GM21529 (cell line): ENCODE data around the gene CTNNBL1.

Experiments
- ATAC-seq: cut with Tn5 transposase; IDR thresholded peaks from one replicate; pipeline ENCODE4 v1.9.1; 2021; ENCODE audit not compliant: unreplicated experiment

CTNNBL1 gene

GRCh38 chr20:37775200-37775599 lies 81.4 kb downstream of the CTNNBL1 start:
- ATAC-seq, result no peak

GRCh38 chr20:37776049-37776448 lies 82.2 kb downstream of the CTNNBL1 start:
- no peak for ATAC-seq

DNA sequence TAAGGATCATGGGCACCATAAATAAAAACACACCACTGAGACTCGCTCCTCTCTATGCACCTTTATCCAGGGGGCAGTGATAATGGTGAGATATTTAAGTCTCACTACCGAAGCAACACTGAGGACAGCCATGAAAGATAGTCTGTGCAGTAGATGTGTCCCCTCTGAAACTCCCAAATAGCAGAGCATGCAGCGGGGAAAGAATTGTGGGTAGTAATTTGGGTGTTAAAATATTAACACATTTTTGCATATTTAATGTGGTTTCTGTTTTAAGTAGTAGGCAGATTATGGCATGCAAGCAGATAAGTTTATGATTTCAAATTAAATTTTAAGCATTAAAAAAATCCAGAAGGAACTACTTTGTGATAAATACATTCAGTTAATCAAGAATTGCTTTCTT lies 82.7 kb downstream of the CTNNBL1 start:
- no peak for ATAC-seq

DNA sequence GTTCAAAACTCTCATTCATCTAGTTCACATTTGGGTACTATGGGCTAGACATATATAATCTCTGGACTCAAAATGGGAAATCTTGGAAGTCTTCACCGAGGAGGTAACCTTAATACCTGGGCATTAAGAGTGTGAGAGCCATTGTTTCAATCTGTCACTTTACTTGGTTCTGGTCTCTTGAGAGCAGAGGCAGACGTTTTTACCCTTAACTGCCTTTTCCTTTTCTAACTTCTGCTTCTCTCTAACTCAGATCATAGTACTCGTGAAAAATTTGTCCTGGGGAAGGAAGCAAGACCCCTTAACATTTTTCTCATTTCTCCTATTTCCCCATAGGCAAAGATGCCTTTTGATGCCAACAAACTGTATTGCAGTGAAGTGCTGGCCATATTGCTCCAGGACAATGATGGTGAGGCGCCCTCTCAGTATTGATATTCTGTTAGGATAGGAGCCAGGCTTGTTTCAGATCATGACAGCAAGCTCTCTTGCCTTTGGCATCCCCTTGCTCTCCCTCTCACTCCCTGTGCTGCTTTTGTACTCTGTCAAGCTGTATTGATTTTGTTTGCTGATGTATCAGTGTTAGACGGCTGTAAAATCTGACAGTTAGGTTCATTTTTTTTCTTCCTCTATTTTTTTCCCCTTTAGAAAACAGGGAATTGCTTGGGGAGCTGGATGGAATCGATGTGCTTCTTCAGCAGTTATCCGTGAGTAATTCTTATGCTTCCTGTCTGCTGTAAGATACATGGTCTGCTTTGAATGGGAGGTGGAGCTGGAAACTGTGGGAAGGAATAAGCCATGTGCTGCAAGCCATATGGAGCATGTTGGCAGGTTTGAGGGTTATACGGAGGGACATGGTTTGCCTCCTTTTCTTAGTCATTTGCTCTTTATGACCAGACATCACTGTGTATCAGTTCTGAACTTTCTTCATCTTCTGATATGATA lies 83.5 kb downstream of the CTNNBL1 start:
- no peak for ATAC-seq

DNA sequence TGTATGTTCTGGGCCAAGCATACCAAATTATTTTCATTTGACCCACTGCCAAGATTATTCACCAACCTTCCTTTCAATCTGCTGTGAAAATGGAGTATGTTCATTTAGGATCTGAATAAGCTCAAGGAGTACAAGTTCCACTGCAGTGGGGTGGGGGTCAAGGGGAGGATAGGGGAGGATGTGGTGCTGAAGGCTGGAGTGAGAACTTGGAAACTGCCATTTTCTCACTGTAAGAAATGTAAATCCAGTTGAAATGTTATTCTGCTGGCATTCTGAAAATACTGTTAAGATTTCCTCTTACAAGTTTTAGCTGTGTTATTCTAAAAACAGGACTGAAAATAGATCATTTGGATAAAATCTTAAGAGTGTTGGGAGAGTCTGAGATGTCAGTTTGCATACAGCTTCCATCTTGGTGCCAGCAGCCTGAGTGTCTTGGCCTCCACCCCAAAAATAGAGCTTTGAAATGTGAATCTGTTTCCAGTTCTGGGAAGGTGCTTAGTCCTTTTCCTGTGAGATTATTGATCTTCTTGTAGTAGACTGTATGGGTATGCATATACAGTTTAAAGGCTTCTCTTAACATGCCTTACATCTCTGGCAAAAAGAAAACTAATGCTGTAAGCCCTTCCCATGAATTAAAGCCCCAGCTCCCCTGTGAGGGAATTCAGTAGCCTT lies 84.3 kb downstream of the CTNNBL1 start:
- no peak for ATAC-seq

- no peak for ATAC-seq
Observed at GRCh38 chr20:37781626-37782025, 87.8 kb downstream of the CTNNBL1 start.

DNA sequence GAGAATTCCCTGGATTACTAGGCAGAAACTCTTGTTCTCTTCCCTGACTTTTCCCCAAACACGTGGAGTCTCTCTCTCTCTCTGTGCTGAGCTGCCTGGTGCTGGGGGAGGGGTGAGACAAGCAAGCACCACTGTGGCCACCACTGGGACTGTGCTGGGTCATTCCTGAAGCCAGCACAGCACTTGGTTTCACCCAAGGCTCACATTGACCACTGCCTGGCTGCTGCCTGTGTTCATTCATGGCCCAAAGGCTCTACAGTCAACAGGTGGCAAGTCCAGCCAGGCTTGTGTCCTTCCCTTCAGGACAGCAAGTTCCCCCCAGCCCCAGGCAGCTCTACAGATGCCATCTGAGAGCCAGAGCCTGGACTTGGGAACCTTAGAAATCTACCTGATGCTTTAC lies 92.2 kb downstream of the CTNNBL1 start:
- no peak for ATAC-seq

DNA sequence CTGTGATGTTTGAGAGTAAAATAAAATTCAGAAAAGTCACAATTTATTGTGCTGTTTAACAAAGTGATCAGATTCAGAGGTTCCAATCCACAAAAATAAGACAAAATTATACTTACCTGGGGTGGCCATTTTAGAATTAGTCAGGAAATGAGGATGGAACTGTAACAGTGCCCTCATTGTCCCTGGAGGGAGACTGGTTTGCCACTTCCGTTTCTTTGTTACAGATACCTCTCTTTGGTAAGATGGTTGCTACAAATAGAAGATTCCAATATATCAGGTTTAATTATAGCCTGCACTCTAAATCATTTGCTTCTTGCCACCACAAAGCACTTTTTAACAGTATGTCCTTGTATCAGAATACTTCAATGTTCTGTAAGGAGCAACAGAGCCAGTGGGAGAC lies 95.6 kb downstream of the CTNNBL1 start:
- no peak for ATAC-seq

GRCh38 chr20:37790900-37791299 lies 97.1 kb downstream of the CTNNBL1 start:
- no peak for ATAC-seq

GRCh38 chr20:37796121-37796520 lies 102.3 kb downstream of the CTNNBL1 start:
- ATAC-seq, result no peak

- no peak for ATAC-seq
Observed at GRCh38 chr20:37796733-37797132, 102.9 kb downstream of the CTNNBL1 start.

DNA sequence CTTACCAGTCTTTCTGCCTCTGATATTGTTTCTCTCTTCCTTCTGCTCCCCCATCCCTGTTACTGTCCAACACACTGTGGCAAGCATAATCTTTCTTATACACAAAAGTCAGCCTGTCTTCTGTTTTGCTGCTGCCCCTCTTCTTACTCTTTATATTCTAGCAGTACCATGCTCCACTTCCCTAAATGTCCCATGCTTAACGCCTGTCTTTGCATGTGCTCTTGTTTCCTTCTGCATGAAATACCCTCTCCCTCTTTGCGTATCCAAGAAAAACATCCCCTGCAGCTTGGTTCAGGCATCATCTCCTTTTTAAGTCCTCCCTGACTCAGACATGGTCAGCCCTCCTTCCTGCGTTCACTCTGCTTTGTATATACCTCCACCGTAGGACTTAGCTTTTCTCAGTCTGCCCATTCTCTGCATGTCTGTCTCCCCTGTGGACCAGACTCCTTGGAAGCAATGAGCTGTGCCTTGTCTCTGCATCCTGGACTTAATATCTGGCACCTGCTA lies 103.9 kb downstream of the CTNNBL1 start:
- ATAC-seq, result no peak

GRCh38 chr20:37798312-37798711 lies 104.5 kb downstream of the CTNNBL1 start:
- ATAC-seq, result no peak

DNA sequence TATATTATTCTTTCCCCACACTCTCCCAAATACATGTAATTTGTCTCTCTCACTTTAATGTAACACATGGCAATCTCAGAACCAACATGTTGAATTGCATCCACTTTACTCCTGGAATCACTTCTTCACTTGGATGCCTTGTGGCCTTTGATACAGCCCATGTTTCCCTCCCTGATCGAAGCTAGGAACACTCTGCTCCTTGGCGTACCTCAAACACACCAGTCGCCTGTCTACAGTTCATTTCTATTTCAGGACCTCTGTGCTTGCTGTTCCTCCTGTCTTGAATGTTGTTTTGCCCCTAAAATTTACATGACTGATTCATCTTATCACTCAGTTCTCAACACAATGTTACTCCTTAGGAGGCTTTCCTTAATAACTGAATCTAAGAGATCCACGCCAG lies 106.8 kb downstream of the CTNNBL1 start:
- ATAC-seq, result no peak

DNA sequence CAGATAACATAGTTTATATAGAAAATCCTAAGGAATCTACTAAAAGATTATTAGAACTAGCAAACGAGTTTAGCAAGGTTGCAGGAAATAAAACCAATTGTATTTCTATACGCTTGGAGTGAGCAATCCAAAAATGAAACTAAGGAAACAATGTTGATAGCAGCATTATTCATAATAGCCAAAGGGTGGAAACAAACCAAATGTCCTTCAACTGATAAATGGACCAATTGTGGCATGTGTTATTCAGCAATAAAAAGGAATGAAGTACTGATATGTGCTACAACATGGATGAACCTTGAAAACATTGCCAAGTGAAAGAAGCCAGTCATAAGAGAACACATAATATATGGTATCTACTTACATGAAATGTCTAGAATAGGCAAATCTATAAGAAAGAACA lies 108.1 kb downstream of the CTNNBL1 start:
- no peak for ATAC-seq

- peak; percentile 60 for ATAC-seq
Observed at GRCh38 chr20:37803438-37804307, 109.8 kb downstream of the CTNNBL1 start.

DNA sequence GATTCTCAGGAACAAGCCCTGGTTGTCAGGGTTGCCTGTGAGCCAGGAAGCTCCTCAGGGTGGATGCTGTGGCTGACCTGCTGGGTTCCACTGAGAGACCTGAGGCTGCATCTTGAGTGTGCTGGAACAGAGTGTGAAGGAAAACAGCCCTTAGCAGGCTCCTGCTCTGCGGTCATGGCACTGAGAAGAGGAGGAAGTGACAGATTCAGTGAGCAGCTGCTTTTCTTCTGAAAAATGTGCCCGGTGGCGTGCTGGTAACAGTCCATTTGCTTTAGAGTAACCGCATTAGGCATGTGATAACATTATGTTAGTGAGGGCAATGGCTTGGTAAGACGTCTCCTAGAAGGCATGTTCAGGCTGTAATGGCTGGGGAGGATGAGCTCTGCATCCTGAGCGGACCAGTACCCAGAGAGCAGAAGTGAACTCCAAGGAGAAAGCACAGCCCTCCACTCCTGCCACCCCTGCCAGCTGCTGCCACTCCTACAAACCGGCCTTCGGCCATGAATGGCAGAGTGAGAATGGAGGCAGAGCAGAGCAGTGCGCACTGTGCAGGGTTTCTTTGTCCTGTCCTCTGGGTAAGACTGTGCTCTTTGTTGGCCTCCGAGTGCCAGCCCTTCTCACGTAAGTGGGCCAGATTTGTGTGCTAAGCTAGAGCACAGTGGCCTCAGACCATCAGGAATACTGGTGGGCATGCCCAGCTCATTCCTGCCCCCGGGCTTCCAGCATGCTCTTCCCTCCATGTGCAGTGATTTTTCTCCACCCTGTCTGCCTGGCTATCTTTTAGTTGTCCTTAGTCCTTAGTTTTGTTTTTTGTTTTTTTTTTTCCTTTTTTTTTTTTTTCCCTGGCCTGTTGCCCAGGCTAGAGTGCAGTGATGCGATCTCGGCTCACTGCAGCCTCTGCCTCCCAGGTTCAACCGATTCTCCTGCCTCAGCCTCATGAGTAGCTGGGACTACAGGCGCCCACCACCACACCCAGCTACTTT lies 111.0 kb downstream of the CTNNBL1 start:
- peak; percentile 81 for ATAC-seq

- no peak for ATAC-seq
Observed at GRCh38 chr20:37807471-37808232, 113.8 kb downstream of the CTNNBL1 start.
